ENCODE measurements around the gene UNC5CL. TPM values are rescaled to one million over a fixed set of nuclear protein-coding genes. Genes with fewer than 3 reads are reported as not detected.

Gene UNC5CL
- 0.41 and 1.2 TPM in 2 replicates for total RNA-seq (2021)
- percentile 42 among the genes with signal in this experiment for Bru-seq, nascent RNA
- percentile 54 among the genes with signal in this experiment for BruChase-seq, experiment 1, labeled RNA remaining after a 2-hour chase
- BruChase-seq, experiment 2, labeled RNA remaining after a 6-hour chase = percentile 45 among the genes with signal in this experiment
- long read RNA-seq, partial matches to known transcripts = 0 of 1 reads
- long read RNA-seq, other reads (novel, unspliced or antisense) = 1 of 1 reads

- no peaks in the 10 kb centered on the region for H3K36me3 ChIP-seq (ENCODE audit: insufficient read depth, low read length, poor library complexity, severe bottlenecking)
- no peaks in the 10 kb centered on the region for H3K4me1 ChIP-seq (ENCODE audit: insufficient read depth, low read length, poor library complexity, severe bottlenecking)
- no peaks in the 10 kb centered on the region for H3K27me3 ChIP-seq (replicated peaks; ENCODE audit: insufficient read depth, low read depth, low read length, poor library complexity)
- H3K27ac ChIP-seq (ENCODE audit: low read depth, low read length, poor library complexity, severe bottlenecking) = no peak within 1 kb of the TSS
- intact Hi-C loops (cut with micrococcal nuclease; ENCODE audit: unreplicated experiment) = loop anchor here (5.0 kb wide), 1 partner anchor 1057 kb away; no protein-coding TSS in a partner anchor
- peak; percentile 48 for DNase-seq (ENCODE audit: low spot score)
- H3K9me3 ChIP-seq (ENCODE audit: low read depth, low read length, poor library complexity, severe bottlenecking) = no peaks in the 10 kb centered on the region
- POLR2A ChIA-PET (ENCODE audit: low non-redundant PET) = interaction anchor here (0.6 kb wide), 1 partner anchor 17 kb away, joined by 5 read pairs; no protein-coding TSS in a partner anchor
- no TSS peak for BruUV-seq (replicated peaks)
- CTCF ChIA-PET = no interaction called here
- no peak within 1 kb of the TSS for H3K4me3 ChIP-seq (ENCODE audit: low read depth, low read length, poor library complexity, severe bottlenecking)
- TF ChIP-seq EZH2 (IDR thresholded peaks at IDR 0.05; ENCODE audit: borderline replicate concordance, low read depth, low read length, poor library complexity, severe bottlenecking) = no peak
- peak; percentile 93 for TF ChIP-seq CTCF (conservative IDR thresholded peaks at IDR 0.05; ENCODE audit: low read depth, low read length)
These were observed at the start of gene UNC5CL for GRCh38 chr6:41039060-41039998. Gene UNC5CL (minus strand): TSS chr6:41039221. CDS start chr6:41035074, 4,147 bp downstream.

- Histone ChIP-seq H3K36me3 (ENCODE audit: insufficient read depth, low read length, poor library complexity, severe bottlenecking) (peaks cover 78% of the 10 kb centered on the region), H3K27ac (ENCODE audit: low read depth, low read length, poor library complexity, severe bottlenecking) (no peak overlapping the region), H3K4me3 (ENCODE audit: low read depth, low read length, poor library complexity, severe bottlenecking) (no peak overlapping the region), H3K9me3 (ENCODE audit: low read depth, low read length, poor library complexity, severe bottlenecking) (no peaks in the 10 kb centered on the region), H3K4me1 (ENCODE audit: insufficient read depth, low read length, poor library complexity, severe bottlenecking) (no peaks in the 10 kb centered on the region), H3K27me3 (replicated peaks; ENCODE audit: insufficient read depth, low read depth, low read length, poor library complexity) (no peaks in the 10 kb centered on the region)
- TF ChIP-seq EZH2 (IDR thresholded peaks at IDR 0.05; ENCODE audit: borderline replicate concordance, low read depth, low read length, poor library complexity, severe bottlenecking) (no peak), CTCF (conservative IDR thresholded peaks at IDR 0.05; ENCODE audit: low read depth, low read length) (no peak)
- ChIA-PET CTCF (no interaction called here), POLR2A (ENCODE audit: low non-redundant PET) (no interaction called here)
- intact Hi-C loops (cut with micrococcal nuclease; ENCODE audit: unreplicated experiment) = no loop called here
- no TSS peak for BruUV-seq (replicated peaks)
- no peak for DNase-seq (ENCODE audit: low spot score)
These were observed 49.4 kb upstream of the UNC5CL start for GRCh38 chr6:41088451-41088850.

GRCh38 chr6:41085182-41085581 is 46.2 kb upstream of the UNC5CL start:
- POLR2A ChIA-PET (ENCODE audit: low non-redundant PET) = no interaction called here
- H3K9me3 ChIP-seq (ENCODE audit: low read depth, low read length, poor library complexity, severe bottlenecking) = no peaks in the 10 kb centered on the region
- H3K27ac ChIP-seq (ENCODE audit: low read depth, low read length, poor library complexity, severe bottlenecking) = no peak overlapping the region
- no TSS peak for BruUV-seq (replicated peaks)
- CTCF ChIA-PET = no interaction called here
- H3K4me3 ChIP-seq (ENCODE audit: low read depth, low read length, poor library complexity, severe bottlenecking) = no peak overlapping the region
- no peaks in the 10 kb centered on the region for H3K27me3 ChIP-seq (replicated peaks; ENCODE audit: insufficient read depth, low read depth, low read length, poor library complexity)
- H3K36me3 ChIP-seq (ENCODE audit: insufficient read depth, low read length, poor library complexity, severe bottlenecking) = peaks cover 54% of the 10 kb centered on the region
- no peaks in the 10 kb centered on the region for H3K4me1 ChIP-seq (ENCODE audit: insufficient read depth, low read length, poor library complexity, severe bottlenecking)
- TF ChIP-seq EZH2 (IDR thresholded peaks at IDR 0.05; ENCODE audit: borderline replicate concordance, low read depth, low read length, poor library complexity, severe bottlenecking) = no peak
- no peak for TF ChIP-seq CTCF (conservative IDR thresholded peaks at IDR 0.05; ENCODE audit: low read depth, low read length)
- no peak for DNase-seq (ENCODE audit: low spot score)
- intact Hi-C loops (cut with micrococcal nuclease; ENCODE audit: unreplicated experiment) = no loop called here
